HG02642 (cell line): ENCODE results near the gene CPNE5.

Source experiments
- ATAC-seq: cut with Tn5 transposase; IDR thresholded peaks from one replicate; pipeline ENCODE4 v1.9.1; 2021; ENCODE audit warnings: mild to moderate bottlenecking; ENCODE audit not compliant: unreplicated experiment, poor library complexity

Gene CPNE5

GRCh38 chr6:36838896-36839748, at the start of gene CPNE5:
Gene CPNE5, minus strand, starts transcription at chr6:36839444. Its CDS starts 67 bp downstream, at chr6:36839377.
- no peak for ATAC-seq

DNA sequence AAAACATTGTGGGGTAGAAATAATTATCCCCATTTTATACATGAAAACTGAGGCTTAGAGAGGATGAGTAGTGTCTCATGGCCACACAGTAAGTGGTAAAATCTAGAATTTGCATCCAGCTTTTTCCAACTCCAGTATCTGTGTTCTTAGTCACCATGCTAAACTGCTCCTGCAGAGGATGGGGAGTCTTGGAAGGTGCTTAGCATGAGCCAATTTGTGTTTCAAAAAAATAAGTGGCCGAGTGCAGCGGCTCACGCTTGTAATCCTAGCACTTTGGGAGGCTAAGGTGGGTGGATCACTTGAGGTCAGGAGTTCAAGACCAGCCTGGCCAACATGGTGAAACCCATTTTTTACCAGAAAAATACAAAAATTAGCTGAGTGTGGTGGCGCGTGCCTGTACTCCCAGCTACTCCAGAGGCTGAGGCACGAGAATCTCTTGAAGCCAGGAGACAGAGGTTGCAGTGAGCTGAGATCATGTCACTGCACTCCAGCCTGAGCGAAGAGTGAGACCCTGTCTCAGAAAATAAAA, 48.9 kb upstream of the CPNE5 start:
- no peak for ATAC-seq

DNA sequence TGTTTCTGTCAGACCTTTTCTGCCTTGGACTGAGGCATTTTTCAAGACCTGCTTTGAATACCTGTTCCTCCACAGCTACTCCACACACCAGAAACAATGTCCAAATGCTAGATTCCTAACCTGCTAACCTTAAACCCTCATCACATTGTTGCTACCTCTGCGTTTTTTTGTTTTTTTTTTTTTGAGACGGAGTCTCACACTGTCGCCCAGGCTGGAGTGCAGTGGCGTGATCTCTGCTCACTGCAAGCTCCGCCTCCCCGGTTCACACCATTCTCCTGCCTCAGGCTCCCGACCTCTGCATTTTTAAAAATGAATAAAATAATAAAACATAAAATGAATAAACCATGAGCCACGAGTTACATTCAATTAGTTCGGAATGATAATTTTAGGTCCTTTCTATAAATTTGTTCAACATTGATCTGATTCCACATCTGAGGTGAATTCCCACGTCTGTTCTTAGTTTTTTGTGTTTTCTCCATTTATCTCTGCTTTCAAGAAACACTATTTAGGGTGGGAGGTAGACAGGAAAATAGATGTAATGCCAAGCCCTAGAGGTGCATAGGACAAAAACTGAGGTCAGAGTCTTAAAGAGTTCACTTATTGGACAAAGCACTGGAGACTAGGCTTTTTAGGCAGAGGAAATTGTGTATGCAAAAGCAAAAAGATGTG, 47.8 kb upstream of the CPNE5 start:
- no peak for ATAC-seq

GRCh38 chr6:36885461-36886401, 46.5 kb upstream of the CPNE5 start, which contains the start of gene C6orf89:
Gene C6orf89, plus strand, starts transcription at chr6:36885952. Its CDS starts 13,493 bp downstream, at chr6:36899445.
- peak; percentile 99 for ATAC-seq

- ATAC-seq: no peak
Observed at GRCh38 chr6:36884610-36885009, 45.4 kb upstream of the CPNE5 start.

DNA sequence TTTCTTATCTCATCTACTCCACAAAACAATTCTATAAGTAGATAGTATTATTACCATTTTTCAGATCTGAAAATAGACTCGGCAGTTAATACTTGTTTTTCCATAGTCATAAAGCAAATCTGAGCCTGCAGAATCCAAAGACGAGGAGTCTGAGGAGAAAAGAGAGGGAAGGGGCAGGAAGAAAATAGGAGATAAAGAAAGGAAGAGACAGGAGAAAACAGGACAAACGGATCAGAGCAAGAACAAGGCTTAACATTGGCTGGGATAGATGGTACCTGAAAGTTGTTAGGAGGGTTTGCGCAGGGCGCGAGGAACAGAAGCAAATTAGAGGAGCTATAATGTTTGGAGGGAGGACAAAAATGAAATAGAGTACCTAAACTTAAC, 36.0 kb upstream of the CPNE5 start:
- no peak for ATAC-seq

- peak; percentile 87 for ATAC-seq
Observed at GRCh38 chr6:36874443-36875249, 35.4 kb upstream of the CPNE5 start, which contains the start of gene PPIL1. Gene PPIL1, minus strand, starts transcription at chr6:36874803. Its CDS starts 31 bp downstream, at chr6:36874772.

GRCh38 chr6:36873612-36874442, 34.6 kb upstream of the CPNE5 start:
- no peak for ATAC-seq

DNA sequence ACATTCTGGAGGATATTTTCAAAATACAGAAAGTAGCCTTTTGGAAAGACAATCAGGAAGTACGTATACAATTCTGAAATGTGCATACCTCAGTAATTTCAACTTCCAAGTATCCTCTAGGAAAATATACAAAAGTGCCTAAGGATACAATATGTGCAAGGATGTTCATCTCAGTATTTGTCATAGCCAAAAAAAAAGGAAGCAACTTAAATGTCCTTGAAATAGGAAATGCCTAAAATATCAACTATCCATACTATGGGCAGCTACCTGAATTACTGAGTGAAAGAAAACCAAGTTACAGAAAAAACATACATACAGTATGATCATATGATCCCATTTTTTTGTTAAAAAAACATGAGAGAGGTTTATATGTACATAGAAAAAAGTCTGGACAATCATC, 33.9 kb upstream of the CPNE5 start:
- ATAC-seq: no peak

- ATAC-seq: no peak
Observed at GRCh38 chr6:36871686-36872085, 32.4 kb upstream of the CPNE5 start.

DNA sequence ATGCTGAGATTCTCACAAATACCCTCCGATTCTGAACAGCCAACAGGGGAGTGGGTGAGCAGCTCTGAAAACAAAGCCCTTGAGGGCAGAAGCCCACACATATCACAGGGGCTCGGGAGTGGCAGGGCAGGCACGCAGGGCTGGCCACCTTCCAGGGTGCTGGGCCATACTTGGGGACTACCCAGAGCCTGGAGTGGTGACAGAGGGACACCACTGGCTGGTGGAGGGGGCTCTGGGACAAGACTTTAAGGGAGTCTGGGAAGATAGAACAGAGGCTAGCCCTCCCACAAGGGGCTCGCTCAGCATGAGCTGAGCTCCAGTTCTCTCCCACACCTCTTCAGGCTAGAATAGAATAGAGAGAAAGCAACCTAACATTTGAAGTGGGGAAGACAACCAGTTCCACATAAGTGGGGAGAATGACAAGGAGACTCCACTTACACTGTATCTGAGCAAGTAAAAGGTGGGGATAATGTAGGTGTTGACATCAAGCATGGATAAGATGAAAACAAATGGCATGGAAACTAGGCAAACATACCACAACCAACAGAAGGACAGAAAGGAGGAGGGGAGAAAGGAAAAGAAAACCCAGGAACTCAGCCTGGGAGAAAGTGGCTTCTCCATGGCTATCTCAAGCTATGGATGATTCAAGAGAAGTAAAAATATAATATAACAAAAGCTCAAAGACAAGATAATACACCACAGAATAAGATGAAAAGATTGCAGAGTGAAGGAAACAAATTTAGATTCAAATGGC, 28.4 kb upstream of the CPNE5 start:
- no peak for ATAC-seq

GRCh38 chr6:36865835-36866234, 26.6 kb upstream of the CPNE5 start:
- no peak for ATAC-seq

- ATAC-seq: no peak
Observed at GRCh38 chr6:36863670-36864540, 24.7 kb upstream of the CPNE5 start.

DNA sequence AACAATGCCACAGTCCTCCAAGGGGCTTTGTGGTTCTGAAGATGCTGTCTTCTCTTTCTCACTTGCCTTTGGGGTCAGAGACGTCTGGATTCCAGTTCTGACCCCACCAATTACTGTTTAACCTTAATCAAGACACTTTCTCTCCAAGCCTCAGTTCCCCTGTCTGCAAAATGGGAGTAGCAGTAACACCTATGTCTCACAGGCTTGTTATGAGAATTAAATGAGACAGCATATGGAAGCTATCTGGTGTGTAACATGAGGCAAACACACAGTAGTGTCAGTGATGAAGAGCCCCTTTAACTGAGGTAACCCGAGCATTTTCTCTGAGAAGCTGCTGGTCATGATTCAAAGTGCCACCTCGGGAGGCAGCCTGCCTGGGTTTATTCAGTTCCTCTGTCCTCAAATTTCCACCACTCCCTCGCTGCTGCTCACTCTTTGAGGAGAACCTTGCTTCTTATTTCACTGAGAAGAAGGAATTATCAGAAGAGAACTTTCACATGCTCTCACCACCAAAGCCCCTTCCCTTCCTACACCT, 23.7 kb upstream of the CPNE5 start:
- no peak for ATAC-seq

DNA sequence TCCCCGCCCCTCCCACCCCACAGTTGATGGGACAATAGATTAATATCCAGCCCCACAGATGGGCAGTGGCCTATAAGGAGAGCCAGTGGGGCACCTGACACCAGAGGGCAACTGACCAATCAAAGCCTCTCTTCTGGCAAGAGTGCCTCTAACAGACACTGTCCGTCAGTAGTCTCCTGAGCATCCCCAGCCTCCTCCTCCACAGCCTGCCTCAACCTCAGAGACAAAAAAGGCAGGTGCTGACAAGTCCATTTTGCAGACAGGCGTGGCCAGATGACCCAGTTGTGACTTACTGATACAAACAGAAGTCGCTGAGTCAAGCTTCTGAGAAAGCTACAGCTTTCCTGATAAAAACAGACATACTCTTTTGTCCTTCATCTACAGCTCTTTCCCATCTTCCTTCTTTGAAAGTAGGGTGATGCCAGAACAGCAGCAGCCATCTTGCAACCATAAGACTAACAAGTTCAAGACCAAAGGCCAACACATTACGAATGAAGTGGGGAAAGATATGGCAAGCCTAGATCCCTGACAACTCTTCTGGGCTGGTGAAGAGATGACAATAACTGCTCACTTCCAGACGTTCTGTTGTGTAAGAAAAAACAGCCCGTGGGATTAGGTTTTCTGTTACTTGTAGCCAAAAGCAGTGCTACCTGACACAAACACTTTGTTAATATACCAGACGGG, 23.1 kb upstream of the CPNE5 start:
- ATAC-seq: no peak

DNA sequence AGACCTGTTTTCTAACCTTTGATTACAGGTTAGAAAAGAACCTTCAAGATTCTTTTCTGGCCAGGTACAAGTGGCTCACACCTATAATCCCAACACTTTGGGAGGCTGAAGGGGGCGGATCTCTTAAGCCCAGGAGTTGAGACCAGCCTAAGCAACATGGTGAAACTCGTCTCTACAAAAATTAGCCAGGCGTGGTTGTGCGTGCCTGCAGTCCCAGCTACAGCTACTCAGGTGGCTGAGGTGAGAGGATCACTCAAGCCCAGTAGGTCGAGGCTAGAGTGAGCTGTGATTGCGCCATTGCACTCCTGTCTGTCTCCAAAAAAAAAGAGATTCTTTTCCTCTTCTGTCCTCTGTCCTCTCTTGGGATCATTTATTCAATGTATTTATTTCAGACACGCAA, 20.9 kb upstream of the CPNE5 start:
- no peak for ATAC-seq
